Rectal smooth muscle tissue (tissue), 1 donor: Measurements from ENCODE around the gene ZGRF1.
A peak's percentile ranks its signal among the peaks of the same experiment; 100 is the strongest.
"Not testable (repeated sequence)": the region's sequence is repeated elsewhere in the genome, so short reads cannot be mapped to it uniquely, and the experiment has no call there.

Experiments used
- H3K27ac ChIP-seq: one replicate; pipeline ENCODE4 v1.7.0; 2013; ENCODE audit warnings: low read depth, low read length, inconsistent platforms
- H3K27me3 ChIP-seq: one replicate; pipeline ENCODE4 v1.7.0; 2013; ENCODE audit warnings: low read length; ENCODE audit not compliant: control insufficient read depth, insufficient read depth
- H3K36me3 ChIP-seq: one replicate; pipeline ENCODE4 v1.7.0; 2013; ENCODE audit warnings: low read length; ENCODE audit not compliant: control insufficient read depth, insufficient read depth
- H3K4me1 ChIP-seq: one replicate; pipeline ENCODE4 v1.7.0; 2013; ENCODE audit warnings: low read length; ENCODE audit not compliant: control insufficient read depth, insufficient read depth
- H3K4me3 ChIP-seq: one replicate; pipeline ENCODE4 v1.7.0; 2013; ENCODE audit warnings: low read length
- H3K9ac ChIP-seq: one replicate; pipeline ENCODE4 v1.7.0; 2013; ENCODE audit warnings: low read length

Gene ZGRF1

DNA sequence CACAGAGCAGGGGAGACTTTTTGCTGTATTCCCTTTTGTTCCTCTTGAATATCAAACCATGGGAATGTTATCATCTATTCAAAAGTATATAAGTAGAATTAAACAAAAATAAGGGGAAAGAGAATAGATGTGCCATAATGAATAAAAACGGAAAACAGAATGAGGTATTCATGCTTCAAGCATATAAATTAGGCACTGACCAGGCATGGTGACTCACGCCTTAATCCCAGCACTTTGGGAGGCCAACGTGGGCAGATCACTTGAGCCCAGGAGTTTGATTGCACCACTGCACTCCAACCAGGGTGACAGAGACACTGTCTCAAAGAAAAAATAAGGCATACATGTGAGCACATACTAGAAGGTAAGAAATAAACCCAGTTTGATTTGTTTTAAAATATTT is 104.4 kb downstream of the ZGRF1 start:
- no peaks in the 10 kb centered on the region for H3K36me3 ChIP-seq
- no peak overlapping the region for H3K9ac ChIP-seq
- no peaks in the 10 kb centered on the region for H3K4me1 ChIP-seq
- no peak overlapping the region for H3K27ac ChIP-seq
- no peaks in the 10 kb centered on the region for H3K27me3 ChIP-seq
- H3K4me3 ChIP-seq, result no peak overlapping the region

DNA sequence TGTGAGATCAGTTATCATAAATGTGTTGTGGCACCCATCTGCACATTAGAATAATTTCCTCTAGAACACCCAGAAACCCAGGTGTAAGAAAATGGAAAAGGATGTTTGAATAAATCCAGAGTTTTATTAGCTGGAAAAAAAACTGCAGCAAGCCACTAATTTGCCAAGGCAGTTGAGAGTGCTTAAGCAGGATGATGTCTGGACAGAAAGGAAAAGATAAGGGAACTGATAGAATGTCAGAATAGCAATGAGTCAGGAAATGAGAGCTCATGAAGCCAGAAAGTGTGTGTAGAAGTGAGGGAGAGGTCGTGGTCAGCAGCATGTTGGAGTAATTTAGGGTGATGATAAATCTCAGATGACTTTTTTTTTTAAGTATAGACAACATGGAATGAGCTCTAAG is 105.6 kb downstream of the ZGRF1 start:
- Histone ChIP-seq H3K4me1 (no peaks in the 10 kb centered on the region), H3K27ac (no peak overlapping the region), H3K4me3 (no peak overlapping the region), H3K9ac (no peak overlapping the region), H3K27me3 (no peaks in the 10 kb centered on the region), H3K36me3 (no peaks in the 10 kb centered on the region)

DNA sequence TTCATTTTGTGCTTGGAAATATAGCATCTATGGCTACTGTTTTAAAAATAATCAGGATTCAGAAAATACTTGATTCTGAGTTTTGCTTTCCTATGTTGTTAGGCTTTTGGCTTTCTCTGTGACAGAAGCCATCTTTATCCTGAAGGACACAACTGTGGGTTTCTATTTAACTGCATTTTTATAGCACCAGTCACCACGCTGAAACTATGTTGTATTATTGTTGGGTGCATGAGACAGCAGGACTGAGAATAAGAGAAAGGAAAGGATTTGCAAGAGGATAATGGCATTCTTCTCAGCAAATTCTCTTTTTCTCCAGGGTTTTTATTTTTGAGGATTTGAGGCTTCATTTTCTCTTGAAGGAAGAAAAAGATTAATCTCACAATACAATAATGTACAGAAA is 110.6 kb downstream of the ZGRF1 start:
- Histone ChIP-seq H3K4me3 (no peak overlapping the region), H3K27me3 (peaks cover 28% of the 10 kb centered on the region), H3K36me3 (no peaks in the 10 kb centered on the region), H3K4me1 (no peaks in the 10 kb centered on the region), H3K27ac (no peak overlapping the region), H3K9ac (no peak overlapping the region)

DNA sequence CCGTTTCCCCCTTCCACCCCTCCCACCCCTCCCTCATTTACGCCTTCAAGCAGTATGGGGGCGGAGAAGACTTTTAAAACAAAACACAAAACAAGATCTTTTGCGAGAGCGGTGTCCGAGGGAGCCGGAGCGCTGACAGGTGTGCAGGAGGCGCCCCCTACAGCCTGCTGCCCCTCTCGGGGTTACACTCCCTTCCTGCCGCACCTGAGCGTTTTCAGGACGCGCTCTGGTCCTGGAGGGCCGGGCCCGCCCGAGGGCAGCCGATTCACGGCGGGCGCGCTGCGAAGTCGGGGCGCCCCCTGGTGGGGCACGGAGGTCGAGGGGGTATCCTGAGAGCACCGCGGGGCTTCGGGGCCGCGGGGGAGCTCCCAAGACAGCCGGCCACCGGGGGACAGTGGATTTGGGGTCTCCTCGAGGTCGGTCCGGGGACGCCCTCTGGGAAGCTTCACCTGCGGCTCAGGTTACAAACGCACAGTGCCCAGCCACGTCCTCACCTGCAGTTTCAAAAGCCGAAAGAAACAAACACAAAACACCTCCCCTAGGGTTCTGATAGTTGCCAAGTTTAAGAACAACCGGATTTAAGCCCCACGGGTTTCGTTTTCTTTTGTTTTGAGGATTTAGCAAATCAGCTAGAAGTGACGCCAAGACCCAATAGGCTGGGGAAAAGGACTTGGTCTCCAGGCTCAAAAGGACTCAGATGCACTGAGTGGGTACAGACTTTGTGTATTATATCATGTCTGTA is 112.8 kb downstream of the ZGRF1 start:
- Histone ChIP-seq H3K9ac (no peak overlapping the region), H3K27ac (no peak overlapping the region), H3K36me3 (no peaks in the 10 kb centered on the region), H3K27me3 (peaks cover 44% of the 10 kb centered on the region), H3K4me3 (peak overlapping the region; percentile 58), H3K4me1 (no peaks in the 10 kb centered on the region)

DNA sequence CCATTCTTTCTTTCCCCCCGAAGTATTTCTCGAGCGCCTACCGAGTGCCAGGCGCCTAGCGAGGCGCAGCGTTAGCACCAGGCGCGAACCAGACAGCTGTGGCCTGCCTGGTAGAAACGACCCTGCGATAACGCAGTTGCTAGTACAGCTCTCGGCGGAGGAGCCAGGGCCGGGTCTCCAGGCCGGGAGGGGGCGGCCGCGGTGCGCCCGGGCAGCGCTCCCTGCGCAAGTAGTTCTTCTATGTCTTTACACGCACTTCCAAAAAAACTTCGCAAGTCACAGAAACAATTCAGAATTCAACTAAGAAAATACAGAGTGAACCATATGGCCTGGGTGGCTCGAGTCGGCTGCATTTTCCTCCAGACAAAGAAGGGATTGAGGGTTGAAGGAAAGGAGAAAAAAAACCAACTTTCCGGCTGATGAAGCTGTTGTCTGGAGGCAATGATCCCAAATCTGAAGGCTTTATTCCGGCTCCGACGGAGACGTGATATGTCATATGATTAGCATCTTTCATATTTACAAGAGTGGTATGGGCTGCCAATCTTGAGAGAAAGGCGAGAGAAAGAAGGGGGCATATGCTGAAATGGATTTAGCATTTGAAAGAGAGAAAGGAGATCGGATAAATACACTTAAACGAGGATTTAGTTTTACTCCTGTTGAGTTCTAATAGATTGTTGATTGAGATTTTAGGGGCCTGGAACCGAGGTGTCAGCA is 113.5 kb downstream of the ZGRF1 start:
- no peaks in the 10 kb centered on the region for H3K4me1 ChIP-seq
- no peaks in the 10 kb centered on the region for H3K36me3 ChIP-seq
- H3K27ac ChIP-seq, result no peak overlapping the region
- H3K27me3 ChIP-seq, result peaks cover 48% of the 10 kb centered on the region
- H3K9ac ChIP-seq, result no peak overlapping the region
- H3K4me3 ChIP-seq, result peak overlapping the region; percentile 58

DNA sequence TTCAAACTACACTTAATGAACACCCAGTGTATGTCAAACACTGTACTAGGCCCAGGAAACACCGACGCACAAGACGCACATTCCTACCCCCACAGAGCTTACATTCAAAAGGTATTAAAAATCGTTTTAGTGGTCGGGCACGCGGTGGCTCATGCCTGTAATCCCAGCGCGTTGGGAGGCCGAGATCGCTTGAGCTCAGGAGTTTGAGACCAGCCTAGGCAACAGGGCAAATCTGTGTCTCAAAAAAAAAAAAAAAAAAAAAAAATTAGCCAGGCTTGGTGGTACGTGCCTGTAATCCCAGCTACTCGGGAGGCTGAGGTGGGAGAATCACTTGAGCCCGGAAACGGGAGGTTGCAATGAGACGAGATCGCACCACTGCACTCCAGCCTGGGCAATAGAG is 114.3 kb downstream of the ZGRF1 start:
- H3K9ac ChIP-seq, H3K36me3 ChIP-seq, H3K4me3 ChIP-seq, H3K4me1 ChIP-seq, H3K27ac ChIP-seq: not testable (repeated sequence)
- peaks cover 51% of the 10 kb centered on the region for H3K27me3 ChIP-seq

DNA sequence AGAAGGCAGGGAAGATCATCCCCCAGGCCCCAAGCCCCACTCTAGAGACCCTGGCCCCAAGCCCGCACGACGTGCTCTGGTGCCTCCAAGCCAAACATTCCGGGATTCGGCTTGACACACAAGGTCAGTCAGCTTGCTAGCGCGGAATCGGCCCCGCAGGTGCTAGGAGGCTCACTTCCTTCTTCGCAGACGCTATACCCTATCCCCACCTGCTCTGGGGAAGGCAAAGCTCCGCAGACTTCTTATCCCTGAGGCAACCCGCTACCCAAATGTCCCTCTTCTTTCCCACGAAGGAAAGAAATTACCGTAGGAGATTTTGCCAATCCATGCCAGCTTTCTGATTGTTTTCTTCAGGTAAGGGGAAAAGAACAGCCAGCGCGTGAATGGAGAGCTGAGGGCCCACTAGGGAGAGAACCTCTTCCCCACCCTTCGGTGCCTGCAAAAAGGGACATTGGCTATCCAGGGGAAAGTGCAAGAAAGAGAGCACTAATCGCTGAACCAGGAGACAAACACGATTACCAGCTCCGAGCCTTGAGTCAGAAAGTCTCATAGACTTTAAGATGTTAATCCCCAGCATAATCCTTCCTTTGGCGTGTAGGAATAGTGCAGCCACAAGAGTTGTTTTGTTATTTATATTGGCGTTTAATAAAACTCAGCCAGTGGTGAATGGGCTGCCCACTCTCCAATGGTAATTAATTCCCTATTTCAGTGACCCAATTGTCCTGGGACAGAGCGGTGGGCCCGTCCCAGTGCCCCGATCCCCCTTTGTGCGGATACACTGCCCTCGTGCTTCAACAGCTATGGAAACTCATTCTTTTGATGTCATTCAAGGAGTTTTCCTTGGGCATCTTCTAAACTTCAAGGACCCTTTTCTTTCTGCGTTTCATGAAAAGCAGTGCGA is 115.3 kb downstream of the ZGRF1 start:
- no peak overlapping the region for H3K9ac ChIP-seq
- H3K4me1 ChIP-seq, result no peaks in the 10 kb centered on the region
- H3K36me3 ChIP-seq, result no peaks in the 10 kb centered on the region
- H3K27ac ChIP-seq, result no peak overlapping the region
- no peak overlapping the region for H3K4me3 ChIP-seq
- H3K27me3 ChIP-seq, result peaks cover 60% of the 10 kb centered on the region

DNA sequence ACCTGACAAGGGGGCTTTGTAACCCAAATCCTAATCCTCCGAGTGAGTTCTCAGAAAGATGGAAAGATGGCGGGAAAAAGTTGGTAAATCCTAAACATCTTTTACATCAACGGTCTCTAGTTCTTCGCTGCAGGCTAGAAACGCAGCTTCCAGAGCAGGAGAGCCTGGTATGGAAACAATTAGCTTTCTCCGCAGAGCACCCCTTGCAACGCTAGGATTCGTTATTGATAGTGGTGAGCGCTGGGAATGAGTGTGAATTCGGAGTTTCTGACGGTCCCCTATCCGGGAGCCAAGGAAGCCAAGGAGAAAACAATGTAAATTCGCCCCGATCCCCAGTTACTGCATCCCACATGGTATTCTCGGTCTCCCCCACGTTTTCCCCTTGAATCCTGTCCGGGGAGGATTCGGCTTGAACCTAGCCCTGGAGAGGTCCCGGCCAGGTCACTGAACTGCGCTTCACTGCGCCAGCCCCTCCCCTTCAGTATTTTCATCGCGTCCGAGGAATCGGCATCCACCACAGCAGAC is 116.0 kb downstream of the ZGRF1 start:
- Histone ChIP-seq H3K9ac (no peak overlapping the region), H3K4me1 (no peaks in the 10 kb centered on the region), H3K36me3 (no peaks in the 10 kb centered on the region), H3K27me3 (peaks cover 60% of the 10 kb centered on the region), H3K4me3 (no peak overlapping the region), H3K27ac (no peak overlapping the region)

DNA sequence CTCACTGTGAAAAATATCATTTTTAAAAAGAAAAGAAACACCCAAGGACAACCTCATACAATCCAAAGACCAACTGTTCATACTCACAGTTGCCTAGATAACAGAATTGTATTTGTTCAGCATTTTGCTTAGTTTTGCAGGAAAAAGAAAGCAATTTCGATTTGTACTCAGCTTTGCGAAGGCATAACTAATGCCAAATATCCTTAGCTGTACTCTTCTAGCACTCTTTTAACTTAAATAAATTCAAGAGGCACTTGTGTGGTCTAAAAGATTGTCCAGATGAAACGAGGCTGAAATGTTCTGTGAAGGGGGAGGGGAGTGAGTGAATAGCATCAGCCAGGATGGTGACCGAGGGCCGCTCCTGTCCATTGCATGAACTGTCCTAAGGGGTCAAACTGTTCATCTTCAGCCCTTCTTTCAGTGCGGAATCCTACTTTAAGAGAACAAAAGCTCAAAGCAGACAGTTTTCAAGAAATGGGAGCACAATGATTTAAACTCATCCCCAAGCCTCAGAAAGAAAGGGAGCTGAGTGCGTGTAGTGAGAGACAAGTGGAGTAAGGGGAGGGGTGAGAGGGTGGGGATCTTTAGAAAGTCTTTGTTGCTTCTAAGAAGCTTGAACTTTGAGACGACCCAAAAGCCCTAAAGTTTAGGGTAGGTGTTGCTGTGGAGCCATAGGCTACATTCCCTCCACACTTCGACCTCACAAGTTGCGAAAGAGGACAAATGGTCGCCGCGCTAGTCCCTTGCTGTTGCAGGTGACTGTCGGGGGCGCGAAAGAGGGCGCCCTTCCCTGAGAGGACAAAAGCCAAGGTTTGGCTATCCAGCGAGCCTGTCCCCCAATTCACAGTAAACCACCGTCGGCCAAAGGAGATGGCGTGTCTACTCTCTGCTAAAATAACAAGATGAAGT is 116.8 kb downstream of the ZGRF1 start:
- Histone ChIP-seq H3K9ac (no peak overlapping the region), H3K4me3 (no peak overlapping the region), H3K36me3 (no peaks in the 10 kb centered on the region), H3K4me1 (no peaks in the 10 kb centered on the region), H3K27ac (no peak overlapping the region), H3K27me3 (peaks cover 64% of the 10 kb centered on the region)

DNA sequence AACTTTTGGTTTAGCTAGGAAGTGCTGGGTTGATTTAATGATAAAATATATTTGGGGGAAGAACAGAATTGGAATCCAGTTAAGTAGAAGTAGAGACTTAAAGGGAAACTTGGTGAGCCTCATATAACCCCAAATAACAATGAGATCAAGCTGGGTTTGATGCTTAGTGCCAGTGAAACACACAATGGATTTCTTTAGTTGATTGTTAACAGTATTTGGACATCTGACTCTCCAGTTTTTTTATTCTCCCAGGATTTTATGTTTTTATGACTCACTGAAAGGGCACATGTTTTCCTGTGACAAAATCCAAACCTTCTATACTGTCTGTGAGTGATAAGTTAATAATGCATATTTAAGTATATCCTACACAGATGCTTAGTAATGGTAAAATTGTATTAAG is 118.0 kb downstream of the ZGRF1 start:
- H3K27me3 ChIP-seq, result peaks cover 68% of the 10 kb centered on the region
- no peak overlapping the region for H3K4me3 ChIP-seq
- H3K4me1 ChIP-seq, result no peaks in the 10 kb centered on the region
- no peaks in the 10 kb centered on the region for H3K36me3 ChIP-seq
- H3K27ac ChIP-seq, result no peak overlapping the region
- H3K9ac ChIP-seq, result no peak overlapping the region

DNA sequence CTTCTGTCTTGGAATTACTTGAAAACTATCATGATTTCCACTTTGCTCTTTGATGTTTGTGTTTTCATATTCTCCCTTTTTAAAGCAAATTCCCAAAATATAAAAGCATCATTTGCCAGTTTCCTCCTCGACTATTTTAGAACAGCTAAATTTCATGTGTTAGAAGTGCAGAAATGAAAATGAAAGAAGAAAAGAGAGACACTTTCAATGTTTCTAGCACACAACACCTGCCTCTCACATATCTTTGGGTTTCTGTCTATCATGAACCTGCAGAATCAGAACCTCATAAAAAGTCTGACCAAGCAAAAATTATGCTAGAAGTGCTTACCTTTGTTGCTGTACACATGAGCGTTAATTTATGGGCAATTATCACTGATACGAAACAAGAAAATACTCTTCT is 118.8 kb downstream of the ZGRF1 start:
- Histone ChIP-seq H3K4me3 (no peak overlapping the region), H3K9ac (no peak overlapping the region), H3K27ac (no peak overlapping the region), H3K36me3 (no peaks in the 10 kb centered on the region), H3K27me3 (peaks cover 61% of the 10 kb centered on the region), H3K4me1 (no peaks in the 10 kb centered on the region)
